ENCODE data around the gene PFKL. TPM values are rescaled to one million over a fixed set of nuclear protein-coding genes. Genes with fewer than 3 reads are reported as not detected.

Gene PFKL
- total and polyA plus RNA-seq, 2 of the 8 experiments (the other 6 are each of a cell fraction or from before 2014, with no cell fraction given): 80.2 to 82.3 TPM

DNA sequence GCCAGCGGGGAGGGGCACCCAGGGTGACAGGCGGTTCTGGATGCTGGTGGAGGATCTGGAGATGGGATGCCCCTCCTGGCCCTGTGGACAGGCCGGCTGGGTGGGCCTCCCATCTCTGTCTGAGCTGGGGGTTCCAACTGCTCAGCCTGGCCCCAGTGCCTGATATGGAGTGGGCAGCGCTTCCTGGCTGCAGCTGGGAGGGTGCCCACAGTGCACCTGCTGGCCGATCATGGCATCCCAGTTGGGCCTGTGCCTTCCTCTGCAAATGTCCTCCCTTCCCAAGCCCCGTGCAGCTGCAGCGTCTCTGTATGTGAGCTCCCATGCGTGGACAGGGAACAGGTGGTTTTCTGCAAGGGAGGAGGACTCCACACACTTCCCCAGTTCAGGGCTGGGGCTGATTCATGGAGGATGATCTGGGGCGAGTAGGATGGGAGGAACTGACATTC, 2.1 kb downstream of the PFKL start (continued):
- TF ChIP-seq, protein P1, sequence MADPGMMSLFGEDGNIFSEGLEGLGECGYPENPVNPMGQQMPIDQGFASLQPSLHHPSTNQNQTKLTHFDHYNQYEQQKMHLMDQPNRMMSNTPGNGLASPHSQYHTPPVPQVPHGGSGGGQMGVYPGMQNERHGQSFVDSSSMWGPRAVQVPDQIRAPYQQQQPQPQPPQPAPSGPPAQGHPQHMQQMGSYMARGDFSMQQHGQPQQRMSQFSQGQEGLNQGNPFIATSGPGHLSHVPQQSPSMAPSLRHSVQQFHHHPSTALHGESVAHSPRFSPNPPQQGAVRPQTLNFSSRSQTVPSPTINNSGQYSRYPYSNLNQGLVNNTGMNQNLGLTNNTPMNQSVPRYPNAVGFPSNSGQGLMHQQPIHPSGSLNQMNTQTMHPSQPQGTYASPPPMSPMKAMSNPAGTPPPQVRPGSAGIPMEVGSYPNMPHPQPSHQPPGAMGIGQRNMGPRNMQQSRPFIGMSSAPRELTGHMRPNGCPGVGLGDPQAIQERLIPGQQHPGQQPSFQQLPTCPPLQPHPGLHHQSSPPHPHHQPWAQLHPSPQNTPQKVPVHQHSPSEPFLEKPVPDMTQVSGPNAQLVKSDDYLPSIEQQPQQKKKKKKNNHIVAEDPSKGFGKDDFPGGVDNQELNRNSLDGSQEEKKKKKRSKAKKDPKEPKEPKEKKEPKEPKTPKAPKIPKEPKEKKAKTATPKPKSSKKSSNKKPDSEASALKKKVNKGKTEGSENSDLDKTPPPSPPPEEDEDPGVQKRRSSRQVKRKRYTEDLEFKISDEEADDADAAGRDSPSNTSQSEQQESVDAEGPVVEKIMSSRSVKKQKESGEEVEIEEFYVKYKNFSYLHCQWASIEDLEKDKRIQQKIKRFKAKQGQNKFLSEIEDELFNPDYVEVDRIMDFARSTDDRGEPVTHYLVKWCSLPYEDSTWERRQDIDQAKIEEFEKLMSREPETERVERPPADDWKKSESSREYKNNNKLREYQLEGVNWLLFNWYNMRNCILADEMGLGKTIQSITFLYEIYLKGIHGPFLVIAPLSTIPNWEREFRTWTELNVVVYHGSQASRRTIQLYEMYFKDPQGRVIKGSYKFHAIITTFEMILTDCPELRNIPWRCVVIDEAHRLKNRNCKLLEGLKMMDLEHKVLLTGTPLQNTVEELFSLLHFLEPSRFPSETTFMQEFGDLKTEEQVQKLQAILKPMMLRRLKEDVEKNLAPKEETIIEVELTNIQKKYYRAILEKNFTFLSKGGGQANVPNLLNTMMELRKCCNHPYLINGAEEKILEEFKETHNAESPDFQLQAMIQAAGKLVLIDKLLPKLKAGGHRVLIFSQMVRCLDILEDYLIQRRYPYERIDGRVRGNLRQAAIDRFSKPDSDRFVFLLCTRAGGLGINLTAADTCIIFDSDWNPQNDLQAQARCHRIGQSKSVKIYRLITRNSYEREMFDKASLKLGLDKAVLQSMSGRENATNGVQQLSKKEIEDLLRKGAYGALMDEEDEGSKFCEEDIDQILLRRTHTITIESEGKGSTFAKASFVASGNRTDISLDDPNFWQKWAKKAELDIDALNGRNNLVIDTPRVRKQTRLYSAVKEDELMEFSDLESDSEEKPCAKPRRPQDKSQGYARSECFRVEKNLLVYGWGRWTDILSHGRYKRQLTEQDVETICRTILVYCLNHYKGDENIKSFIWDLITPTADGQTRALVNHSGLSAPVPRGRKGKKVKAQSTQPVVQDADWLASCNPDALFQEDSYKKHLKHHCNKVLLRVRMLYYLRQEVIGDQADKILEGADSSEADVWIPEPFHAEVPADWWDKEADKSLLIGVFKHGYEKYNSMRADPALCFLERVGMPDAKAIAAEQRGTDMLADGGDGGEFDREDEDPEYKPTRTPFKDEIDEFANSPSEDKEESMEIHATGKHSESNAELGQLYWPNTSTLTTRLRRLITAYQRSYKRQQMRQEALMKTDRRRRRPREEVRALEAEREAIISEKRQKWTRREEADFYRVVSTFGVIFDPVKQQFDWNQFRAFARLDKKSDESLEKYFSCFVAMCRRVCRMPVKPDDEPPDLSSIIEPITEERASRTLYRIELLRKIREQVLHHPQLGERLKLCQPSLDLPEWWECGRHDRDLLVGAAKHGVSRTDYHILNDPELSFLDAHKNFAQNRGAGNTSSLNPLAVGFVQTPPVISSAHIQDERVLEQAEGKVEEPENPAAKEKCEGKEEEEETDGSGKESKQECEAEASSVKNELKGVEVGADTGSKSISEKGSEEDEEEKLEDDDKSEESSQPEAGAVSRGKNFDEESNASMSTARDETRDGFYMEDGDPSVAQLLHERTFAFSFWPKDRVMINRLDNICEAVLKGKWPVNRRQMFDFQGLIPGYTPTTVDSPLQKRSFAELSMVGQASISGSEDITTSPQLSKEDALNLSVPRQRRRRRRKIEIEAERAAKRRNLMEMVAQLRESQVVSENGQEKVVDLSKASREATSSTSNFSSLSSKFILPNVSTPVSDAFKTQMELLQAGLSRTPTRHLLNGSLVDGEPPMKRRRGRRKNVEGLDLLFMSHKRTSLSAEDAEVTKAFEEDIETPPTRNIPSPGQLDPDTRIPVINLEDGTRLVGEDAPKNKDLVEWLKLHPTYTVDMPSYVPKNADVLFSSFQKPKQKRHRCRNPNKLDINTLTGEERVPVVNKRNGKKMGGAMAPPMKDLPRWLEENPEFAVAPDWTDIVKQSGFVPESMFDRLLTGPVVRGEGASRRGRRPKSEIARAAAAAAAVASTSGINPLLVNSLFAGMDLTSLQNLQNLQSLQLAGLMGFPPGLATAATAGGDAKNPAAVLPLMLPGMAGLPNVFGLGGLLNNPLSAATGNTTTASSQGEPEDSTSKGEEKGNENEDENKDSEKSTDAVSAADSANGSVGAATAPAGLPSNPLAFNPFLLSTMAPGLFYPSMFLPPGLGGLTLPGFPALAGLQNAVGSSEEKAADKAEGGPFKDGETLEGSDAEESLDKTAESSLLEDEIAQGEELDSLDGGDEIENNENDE (IDR thresholded peaks at IDR 0.05; ENCODE audit: insufficient replicate concordance, low read length): no peak
- TF ChIP-seq PHF8 (conservative IDR thresholded peaks at IDR 0.05; ENCODE audit: low read depth, low read length): no peak
- no peak for TF ChIP-seq CREB1 (IDR thresholded peaks at IDR 0.05)
- no peak for TF ChIP-seq POU5F1 (IDR thresholded peaks at IDR 0.05; ENCODE audit: low read depth, low read length)
- no peak for TF ChIP-seq SIX5 (IDR thresholded peaks at IDR 0.05; ENCODE audit: low read depth, low read length)

Data from H1 (cell line).